Dermis blood vessel endothelial cell (primary cell): ENCODE results near the gene VAMP4. TPM values are rescaled to one million over a fixed set of nuclear protein-coding genes. Genes with fewer than 3 reads are reported as not detected.

ENCODE experiments used
- DNase-seq: peaks from one replicate; pipeline ENCODE4 v3.0.0; 2010
- total RNA-seq: library from RNA; depleted of rRNA; stranded (reverse); fragments of >200 nt; gene quantifications from 2 replicates; pipeline ENCODE4 v1.2.3, GENCODE V29; 2014

VAMP4 gene, protein sequence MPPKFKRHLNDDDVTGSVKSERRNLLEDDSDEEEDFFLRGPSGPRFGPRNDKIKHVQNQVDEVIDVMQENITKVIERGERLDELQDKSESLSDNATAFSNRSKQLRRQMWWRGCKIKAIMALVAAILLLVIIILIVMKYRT
- 6.0 and 6.7 TPM in 2 replicates for total RNA-seq

DNA sequence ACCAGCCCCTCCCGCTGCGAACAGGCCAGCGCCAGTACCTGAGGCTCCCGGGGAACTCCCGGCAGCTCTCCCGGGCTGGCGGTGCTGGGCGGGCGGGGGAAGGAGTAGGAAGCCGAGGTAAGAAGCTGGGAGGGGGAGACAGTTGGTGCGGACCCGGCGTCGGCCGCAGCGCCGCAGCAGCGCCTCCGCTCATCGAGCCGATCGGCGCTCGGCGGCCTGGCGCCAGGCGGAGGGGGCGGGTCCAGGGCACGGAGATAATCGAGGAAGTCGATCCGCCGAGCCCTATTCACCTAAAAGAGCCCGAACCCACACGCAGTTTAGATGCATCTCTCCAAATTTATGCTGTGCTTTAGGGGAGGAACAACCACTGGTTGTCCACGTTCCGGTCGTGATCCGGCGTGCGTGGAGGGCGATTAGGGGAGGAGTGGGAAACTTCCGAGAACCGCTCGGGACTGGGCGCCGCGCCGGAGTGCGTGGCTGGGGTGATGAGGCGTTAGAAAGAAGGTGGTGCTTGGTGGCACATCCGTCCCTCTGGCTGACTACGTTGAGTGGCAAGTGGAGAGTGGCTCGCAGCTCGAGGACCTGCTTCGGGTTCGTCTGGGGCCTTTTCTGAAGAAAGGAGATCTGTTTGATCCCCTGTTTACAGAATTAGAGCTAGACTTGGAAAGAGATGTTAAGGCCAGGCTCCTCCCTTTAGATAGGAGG, at the start of gene VAMP4:
VAMP4 (minus strand) TSS at position 194 of the 705 bp plus-strand sequence. CDS start 3,651 bp downstream, outside the sequence.
- DNase-seq, result peak; percentile 88

DNA sequence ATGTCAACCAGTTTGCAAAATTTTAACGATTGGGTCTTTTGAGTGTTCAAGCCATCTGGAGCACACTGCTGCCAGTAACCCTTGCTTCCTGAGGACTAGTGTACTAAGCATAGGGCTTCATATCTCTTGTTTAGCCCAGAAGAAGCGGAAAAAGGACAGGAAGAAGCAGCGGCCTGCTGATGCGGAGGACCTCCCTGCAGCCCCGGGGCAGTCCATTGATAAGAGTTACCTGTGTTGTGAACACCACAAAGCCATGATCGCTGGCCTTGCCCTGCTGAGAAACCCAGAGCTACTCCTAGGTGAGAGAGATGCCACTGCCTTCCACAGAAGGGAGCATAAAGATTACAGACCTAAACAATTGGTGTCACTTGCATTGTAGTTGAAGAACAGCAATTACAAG, 48.5 kb upstream of the VAMP4 start:
- no peak for DNase-seq

DNA sequence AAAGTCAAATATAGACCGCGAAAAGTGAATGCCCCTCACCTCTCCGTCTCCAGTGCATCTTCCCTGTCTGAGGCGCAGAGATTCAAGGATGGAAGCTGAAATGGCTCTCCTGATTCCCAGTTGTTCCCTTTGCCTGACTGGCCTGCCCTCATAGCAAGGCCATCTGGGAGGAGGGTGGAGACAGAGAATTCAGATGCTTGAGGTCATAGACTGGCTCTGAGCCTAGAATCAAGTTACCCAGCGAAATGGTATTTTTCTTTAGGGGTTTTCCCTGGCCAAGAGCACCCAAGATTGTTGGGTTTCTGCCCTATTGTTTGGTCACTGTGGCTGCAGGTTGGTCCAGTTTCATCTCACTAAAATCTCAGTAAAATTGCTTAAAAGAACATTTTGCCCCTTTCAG, 46.8 kb upstream of the VAMP4 start:
- no peak for DNase-seq

DNA sequence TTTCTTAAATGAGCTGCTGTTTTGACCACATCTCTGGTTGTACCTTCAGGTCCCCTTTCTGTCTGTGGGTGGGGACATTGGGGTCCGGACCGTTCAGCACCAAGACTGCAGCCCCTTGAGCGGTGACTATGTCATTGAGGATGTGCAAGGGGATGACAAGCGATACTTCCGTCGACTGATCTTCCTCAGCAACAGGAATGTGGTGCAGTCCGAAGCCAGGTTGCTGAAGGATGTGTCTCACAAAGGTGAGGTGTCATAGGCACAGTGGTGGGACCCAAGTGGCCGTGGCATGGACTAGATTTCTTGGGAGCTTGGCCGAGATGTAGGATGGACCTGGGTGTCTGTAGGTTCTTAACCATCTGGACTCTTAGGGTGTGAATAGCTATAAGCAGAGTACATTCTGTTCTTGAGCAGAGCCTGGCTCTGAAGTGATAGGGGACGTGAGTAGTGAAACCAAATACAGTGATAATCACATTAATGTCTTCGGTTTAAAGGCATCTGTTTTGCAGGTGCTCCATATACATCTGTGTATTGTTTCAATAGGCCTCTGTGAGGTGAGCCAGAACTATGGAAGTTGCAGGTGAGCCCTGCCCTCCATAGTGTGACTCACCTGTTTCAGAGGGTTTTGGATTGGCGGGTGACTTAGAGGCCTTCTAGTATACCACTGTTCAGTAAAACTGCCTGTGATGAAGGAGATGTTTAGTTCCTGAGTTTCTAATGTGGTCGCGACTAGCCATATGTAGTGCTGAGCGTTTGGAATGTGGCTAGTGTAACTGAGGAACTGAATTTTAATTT, 46.0 kb upstream of the VAMP4 start:
- no peak for DNase-seq

DNA sequence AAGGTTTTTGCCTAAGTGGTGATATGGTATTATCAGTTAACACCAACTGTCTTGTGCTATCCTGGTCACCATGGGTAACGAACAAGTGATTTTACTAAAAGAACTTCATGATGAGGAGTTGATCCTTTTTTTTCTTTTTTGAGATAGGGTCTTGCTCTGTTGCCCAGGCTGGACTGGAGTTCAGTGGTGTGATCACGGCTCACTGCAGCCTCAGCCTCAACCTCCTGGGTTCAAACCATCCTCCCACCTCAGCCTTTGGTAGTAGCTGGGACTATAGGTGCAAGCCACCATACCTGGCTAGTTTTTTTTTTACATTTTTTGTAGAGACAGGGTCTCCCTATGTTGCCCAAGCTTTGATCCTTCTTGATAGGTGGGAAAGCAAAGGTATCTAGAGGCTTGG, 44.7 kb upstream of the VAMP4 start:
- DNase-seq, result no peak

DNA sequence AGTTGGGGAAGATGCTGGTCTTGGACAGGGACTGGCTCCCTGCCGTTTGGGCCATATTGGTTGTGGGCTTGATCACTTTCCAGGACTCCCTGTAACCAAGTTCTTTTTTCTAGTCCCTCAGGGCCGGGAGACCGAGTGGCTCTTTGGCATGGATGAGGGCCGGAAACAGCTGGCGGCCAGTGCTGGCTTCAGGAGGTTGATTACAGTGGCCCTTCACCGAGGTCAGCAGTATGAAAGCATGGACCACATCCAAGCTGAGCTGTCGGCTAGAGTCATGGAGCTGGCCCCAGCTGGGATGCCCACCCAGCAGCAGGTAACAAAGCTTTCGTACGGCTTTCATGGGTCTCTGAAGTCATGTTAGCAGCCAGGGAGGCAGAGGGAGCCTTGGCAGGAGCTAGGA, 43.9 kb upstream of the VAMP4 start:
- no peak for DNase-seq

DNA sequence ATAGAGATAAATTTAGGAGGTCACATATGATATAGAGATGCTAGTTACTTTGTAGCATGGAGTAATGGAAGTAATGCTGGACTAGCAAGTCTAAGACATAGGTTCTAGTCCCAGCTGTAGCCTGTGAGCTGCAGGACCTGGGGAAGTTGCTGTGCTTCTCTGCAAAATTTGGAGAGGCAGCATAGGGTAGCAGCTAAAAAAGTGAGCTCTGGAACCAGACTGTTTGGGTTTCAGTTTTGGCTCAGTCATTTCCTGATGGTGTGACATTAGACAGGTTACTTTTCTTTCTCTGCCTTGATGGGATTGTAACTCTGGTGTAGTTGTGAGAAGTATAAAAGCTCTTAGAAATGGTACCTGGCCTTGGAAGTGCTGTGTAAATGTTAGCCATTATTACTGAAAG, 42.9 kb upstream of the VAMP4 start:
- no peak for DNase-seq

DNA sequence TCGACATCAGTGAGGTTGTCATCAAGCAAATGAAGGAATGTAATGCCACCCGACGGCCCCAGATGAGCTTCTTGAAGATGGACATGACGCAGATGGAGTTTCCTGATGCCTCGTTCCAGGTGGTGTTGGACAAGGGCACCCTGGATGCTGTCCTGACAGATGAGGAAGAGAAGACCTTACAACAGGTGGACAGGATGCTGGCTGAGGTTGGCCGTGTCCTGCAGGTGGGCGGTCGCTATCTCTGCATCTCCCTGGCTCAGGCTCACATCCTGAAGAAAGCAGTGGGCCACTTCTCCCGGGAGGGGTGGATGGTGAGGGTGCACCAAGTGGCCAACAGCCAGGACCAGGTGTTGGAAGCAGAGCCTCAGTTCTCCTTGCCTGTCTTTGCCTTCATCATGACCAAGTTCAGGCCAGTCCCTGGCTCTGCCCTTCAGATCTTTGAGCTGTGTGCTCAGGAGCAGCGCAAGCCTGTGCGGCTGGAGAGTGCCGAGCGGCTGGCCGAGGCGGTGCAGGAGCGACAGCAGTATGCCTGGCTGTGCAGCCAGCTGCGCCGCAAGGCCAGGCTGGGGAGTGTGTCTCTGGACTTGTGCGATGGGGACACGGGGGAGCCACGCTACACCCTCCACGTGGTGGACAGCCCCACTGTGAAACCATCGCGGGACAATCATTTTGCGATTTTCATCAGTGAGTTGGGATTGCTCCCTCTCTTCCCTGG, 42.1 kb upstream of the VAMP4 start:
- DNase-seq, result no peak

DNA sequence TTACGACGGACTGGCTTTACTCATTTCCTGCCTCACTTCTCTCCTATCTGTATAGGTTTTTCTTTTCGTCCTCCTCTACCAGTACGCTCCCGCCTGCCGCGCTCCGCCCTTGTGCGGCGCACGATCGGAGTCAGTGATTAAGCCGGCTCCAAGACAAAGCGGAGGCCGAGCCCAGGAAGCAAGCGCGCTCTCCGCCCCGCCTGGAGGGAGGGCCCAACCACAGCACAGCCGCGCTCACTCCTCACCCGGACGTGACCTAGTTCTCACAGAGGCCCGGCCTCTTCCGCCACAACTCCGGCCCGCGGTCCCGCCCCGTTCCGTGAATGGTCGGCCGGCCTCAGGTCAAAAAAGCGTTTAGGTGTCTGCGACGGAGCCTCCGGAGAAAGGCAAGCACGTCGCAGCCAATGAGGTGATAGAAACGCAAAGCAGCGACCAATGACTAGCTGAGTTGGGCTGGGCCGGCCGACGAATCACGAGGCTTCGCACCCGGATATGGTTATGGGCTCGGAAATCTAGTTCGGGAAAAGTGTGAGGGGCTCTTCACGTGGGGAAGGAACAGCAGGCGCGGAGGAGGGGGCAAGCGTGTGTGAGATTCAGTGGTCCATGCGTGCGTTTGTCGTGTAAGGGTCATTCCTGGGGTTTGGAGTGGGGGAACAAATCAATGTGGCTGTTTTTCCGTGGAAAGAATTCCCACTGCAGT, 39.5 kb upstream of the VAMP4 start, which contains the start of gene METTL13:
METTL13 (plus strand) TSS at position 485 of the 700 bp plus-strand sequence. CDS start 308 bp downstream, outside the sequence.
- peak; percentile 100 for DNase-seq

DNA sequence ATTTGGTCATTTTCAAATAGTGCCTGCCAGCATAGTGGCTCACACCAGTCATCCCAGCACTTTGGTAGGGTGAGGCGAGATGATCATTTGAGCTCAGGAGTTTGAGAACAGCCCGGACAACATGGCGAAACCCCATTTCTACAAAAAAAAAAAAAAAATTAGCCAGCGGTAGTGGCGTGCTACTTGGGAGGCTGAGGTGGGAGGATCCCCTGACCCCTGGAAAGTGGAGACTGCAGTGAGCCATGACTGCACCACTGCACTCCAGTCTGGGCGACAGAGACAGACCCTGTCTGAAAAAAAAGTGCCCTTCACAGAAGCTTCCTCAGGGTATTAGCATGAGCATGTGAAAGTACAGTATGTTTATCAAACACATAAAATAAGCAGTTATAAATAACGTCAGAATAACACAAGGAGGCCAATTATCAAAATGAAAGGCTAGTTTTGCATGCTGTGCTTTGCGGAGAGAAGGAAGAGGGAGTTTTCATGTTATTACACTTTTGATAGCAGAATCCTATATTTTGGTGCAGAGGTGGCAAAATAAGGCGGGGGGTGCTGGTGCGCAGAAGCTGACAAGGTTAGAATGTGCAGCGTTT, 38.8 kb upstream of the VAMP4 start:
- no peak for DNase-seq

DNA sequence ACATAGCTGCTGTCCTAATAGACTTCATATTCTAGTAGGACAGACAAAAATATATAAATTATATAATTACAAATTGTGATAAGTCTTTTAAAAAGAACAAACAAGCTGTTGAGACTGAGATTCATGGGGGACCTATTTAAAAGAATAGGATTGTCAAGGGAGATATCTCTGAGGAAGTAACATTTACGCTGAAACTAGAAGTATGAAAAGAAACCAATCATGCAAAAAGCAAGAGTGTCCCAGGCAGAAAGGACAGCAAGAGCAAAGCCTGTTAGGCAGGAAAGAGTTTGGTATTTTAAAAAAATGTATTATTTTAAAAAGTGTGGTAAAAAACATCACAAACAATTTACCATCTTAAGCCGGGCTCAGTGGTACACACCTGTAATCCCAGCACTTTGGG, 30.4 kb upstream of the VAMP4 start:
- DNase-seq, result no peak

DNA sequence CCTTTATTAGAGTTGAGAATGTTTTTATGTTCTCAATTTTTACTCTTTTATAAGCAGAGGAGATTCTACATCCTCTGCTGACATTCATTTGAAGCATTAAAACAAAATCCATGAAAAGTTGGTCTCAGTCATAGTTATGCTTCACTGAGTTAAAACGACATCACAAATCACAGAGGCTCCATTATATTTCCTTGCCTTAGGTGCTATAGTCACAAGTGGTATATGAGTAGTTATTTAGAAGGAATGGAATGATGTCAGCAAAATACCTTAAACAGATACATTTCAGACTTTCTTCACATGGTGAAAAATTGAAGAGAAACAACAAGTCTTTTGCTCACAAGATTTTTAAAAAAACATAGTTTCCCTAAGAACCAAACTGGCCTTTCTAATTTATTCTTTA, 27.9 kb upstream of the VAMP4 start:
- no peak for DNase-seq

DNA sequence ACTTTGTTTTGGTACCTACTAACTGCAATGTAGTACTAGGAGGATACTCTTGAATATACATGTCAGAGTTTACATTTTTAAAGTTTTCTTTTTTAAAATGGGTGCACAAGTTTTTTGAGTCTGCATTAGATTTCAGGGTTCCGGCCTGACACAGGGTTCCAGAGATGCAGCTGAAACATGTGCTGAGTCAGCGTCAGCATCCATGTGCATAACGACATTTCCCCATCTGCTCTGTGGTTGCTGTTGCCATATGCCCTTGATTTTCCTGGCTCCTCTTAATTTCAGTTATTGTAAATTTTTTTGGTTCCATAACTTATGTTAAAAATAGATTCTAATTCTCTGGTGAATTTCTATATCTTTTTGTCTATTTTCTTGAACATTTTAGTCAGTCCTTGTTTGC, 27.3 kb upstream of the VAMP4 start:
- DNase-seq, result no peak

DNA sequence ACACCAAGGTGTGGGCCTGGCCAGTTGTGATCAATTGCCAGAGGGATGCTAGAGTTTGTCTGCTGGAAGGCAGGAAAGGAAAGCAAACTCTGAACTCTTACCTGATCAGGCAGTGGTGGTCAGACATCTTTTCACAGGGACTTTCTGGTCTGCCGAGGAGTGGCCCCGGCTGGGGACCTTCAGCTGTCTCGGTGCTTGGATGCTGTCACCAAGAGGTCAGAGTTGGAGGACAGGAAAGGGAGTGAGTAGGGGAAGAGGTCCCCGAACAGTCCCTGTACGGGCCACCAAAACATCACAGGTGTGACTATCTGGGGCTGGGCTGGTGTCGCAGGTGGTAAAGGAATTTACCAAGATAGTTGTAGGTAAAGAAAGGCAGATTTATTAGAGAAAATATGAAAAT, 21.9 kb upstream of the VAMP4 start:
- no peak for DNase-seq

DNA sequence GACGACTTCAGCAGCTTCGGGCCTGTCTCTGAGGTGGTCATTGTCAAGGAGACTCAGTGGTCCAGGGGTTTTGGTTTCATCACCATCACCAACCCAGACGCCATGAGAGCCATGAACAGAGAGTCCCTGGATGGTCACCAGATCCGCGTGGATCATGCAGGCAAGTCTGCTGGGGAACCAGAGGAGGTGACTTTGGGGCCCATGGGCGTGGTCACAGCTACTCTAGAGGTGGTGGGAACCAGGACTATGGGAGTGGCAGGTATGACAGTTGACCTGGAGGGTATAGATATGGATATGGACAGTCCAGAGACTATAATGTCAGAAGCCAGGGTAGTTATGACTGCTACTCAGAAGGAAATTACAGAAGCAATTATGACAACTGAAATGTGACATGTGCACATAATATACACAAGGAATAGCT, 20.3 kb upstream of the VAMP4 start:
- no peak for DNase-seq

DNA sequence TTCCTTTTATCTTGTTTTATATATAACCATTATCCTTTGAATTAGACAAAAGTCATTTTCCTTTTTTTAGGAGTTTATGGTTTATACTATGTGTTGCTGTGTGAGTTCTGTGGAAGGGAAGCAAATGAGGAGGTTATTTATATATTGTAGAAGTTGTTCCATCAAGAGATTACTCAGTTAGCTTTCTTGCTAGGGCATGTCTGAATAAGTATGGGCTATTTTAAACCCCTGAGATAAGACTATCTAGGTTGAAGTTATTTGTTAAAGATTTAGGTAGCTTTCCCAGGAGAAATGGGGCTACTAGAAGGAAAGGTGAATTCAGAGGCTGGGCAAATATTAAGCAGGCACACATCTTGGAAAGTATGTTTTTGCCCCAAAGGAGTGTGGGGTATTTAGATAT, 16.1 kb upstream of the VAMP4 start:
- DNase-seq, result no peak

DNA sequence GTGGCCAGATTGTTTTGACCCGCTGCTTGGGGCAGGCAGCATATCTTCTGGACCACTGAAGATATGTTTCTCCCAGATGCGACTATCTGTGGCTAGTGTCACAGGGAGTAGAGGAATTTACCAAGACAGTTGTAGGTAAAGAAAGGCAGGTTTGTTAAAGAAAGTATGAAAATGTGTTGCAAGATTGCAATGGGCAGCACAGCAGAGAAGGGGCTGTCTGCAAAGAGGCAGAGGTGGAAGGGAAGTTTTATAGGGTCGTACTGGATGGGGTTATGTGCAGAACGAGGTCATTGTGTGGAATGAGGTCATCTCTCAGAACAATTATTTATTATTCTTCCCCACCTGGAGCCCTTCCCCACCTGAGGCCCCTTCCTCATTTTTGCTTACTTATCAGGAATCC, 15.0 kb upstream of the VAMP4 start:
- DNase-seq, result no peak

DNA sequence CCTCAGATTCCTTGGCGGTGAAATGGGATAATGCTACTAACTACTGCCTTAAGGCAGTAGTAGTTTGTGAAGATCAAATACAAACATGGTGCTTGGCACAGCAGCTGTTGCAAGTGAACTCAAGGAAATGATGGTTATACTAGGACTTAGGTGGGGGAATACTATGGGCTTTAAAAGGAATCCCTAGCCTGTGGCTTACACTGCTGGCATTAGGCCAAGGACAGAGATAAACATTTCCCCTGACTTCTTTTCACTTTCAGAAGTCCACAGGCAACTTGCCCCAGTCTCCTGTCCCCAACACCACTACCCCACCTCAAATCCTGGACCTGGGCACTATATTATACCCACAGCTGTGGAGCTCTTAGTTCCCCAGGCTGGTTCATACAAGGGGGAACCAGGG, 13.1 kb upstream of the VAMP4 start:
- DNase-seq, result no peak

DNA sequence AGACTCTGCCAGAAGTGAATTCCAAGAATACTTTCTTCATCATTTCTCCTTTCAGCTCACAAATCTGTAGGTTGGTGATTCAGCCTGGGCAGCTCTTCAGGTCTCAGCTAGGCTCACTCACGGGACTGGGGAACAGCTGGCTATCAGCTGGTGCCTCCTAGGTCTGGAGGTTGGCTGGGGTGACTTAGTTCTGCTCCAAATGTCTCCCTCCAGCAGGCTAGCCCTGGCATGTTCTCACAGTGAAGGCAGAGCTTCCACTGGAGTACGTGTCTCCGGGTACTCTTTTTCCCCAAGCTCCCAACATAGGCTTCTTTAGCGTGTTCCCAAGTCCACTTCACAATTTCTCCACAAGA, 12.5 kb upstream of the VAMP4 start:
- DNase-seq, result no peak

DNA sequence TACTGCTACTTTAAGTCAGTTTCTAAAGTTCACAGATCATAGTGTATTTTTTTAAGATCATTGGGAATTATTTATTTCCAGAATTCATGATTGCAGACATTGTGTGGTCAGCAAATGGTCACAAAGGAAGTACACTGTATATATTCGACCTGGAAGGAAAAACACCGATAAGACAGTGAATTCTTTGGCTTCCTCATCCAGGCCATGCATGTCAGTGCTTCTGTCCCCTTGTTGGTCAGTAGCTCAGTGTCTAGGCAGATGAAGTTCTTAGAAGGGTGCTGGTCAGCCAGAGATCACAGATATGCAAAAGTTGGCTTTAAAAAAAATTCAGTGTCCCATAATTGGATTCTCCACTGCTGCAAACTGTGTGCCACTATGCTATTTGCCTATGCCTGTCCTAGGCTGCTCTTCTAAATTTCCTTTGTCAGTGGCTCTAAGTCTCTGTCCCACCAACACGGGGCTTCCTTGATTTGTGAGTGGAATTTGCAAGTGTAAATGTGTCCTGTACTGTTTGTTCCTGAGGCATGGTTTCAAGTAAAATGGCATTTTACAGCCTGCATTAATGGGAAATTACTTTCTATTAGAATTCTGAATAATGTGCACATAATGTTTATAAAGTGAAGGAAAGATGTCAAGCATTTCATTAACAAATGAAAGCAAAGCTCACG, 12.0 kb upstream of the VAMP4 start:
- DNase-seq, result no peak

DNA sequence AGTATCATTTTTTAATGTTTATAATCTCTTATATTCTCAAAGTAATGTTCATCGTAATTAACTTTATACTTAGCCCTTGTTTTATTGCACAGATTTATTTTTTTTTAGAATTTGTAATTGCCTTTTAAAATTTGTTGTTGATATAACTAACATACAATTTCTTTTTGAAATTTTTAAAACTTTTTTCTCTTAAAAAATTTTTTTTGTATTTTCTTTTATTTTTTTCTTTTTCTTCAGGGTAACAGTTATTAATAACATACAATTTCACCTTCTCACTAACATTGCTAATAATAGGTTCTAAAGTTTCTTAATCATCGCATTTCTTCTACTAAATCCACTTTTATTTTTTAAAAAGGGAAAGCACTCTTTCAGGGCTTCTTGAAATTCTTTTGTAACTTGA, 11.3 kb upstream of the VAMP4 start:
- DNase-seq, result no peak

DNA sequence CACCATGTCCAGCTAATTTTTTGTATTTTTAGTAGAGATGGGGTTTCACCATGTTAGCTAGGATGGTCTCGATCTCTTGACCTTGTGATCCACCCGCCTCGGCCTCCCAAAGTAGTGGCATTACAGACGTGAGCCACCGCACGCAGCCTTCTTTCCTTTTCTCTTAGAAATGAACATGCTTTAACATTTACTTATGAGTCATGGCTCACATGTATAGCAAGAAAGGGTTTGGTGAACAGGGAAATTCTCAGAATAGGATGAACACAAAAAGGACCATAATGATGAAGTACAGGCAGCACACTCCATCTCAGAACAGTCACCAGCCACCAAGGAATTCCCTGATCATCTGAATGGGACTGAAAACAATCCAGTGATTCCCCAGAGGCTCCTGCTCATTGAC, 9.4 kb upstream of the VAMP4 start:
- DNase-seq, result no peak
